ENCODE measurements around the gene MAN1A1.

- TF ChIP-seq CTCF (IDR thresholded peaks at IDR 0.05) = no peak
- TF ChIP-seq POLR2A (IDR thresholded peaks at IDR 0.05) = no peak
These were observed 35.4 kb downstream of the MAN1A1 start for GRCh38 chr6:119313937-119314884.

Data from body of pancreas (tissue), 4 donors.